HepG2 (cell line): ENCODE data around the gene ULK4. TPM values are rescaled to one million over a fixed set of nuclear protein-coding genes. Genes with fewer than 3 reads are reported as not detected.

Experiments used
- ATAC-seq: fragments of 200-7000 bp; cut with Tn5 transposase; 3 replicates; pipeline ENCODE4 v1.9.1; 2020; ENCODE audit warnings: mild to moderate bottlenecking, moderate library complexity
- BruUV-seq: library from RNA; stranded (reverse); fragments of 400-500 nt; replicated peaks from 2 replicates; lab custom pipeline; 2021; lab: Mats Ljungman, UMichigan
- CTCF ChIA-PET: fragments of 300-600 bp; formaldehyde crosslinking; extraction: SDS; loops from one replicate; lab custom pipeline; 2021; ENCODE audit warnings: low total read pairs, inconsistent platforms, low intra/inter-chr PET ratio; lab: Yijun Ruan, JAX
- POLR2A ChIA-PET: fragments of 350-600 bp; sonication (Branson Sonifier 250); formaldehyde crosslinking; loops from one replicate; lab custom pipeline; 2020; ENCODE audit warnings: antibody characterized with exemption, inconsistent platforms; lab: Yijun Ruan, JAX
- DNase-seq: peaks from one replicate; pipeline ENCODE4 v3.0.0-alpha.2; 2015; ENCODE audit warnings: low spot score
- FAIRE-seq: peaks from 3 replicates; lab custom pipeline; 2011; peaks lifted over from hg19 to GRCh38; lab: Jason Lieb, UNC
- H2AFZ ChIP-seq: one replicate; pipeline ENCODE4 v1.6.1; 2011; ENCODE audit warnings: low read length, inconsistent platforms
- H3K27ac ChIP-seq: fragments of 300-600 bp; 3 replicates; pipeline ENCODE4 v1.8.0; 2011; ENCODE audit warnings: mixed run types, mild to moderate bottlenecking, mixed read lengths, low read length, inconsistent platforms; ENCODE audit not compliant: insufficient read depth; ENCODE audit errors: extremely low read length
- H3K27me3 ChIP-seq, 2 experiments: fragments of 200-600 bp in 1 of 2; 2 replicates in 1 of 2; 3 replicates in 1 of 2; pipeline versions ENCODE4 v1.6.0 to v1.8.0; 2011; ENCODE audit warnings: low read length in 2 of 2, mild to moderate bottlenecking in 2 of 2, moderate library complexity in 2 of 2, inconsistent platforms in 1 of 2; ENCODE audit not compliant: insufficient read depth in 2 of 2, control insufficient read depth in 1 of 2
- H3K36me3 ChIP-seq, 2 experiments: fragments of 200-600 bp in 1 of 2; replicated peaks in 1 of 2; 2 replicates in 1 of 2; 3 replicates in 1 of 2; pipeline versions ENCODE4 v1.5.1 to v1.8.0; 2011; ENCODE audit warnings: low read length in 2 of 2, inconsistent platforms in 1 of 2; ENCODE audit not compliant: insufficient read depth in 2 of 2, control insufficient read depth in 1 of 2
- H3K4me1 ChIP-seq: 2 replicates; pipeline ENCODE4 v1.5.1; 2012; ENCODE audit warnings: low read length, inconsistent platforms; ENCODE audit not compliant: insufficient read depth
- H3K4me2 ChIP-seq: 2 replicates; pipeline ENCODE4 v1.6.0; 2011; ENCODE audit warnings: low read depth, low read length, inconsistent platforms
- H3K4me3 ChIP-seq, 3 experiments: fragments of 200-600 bp in 1 of 3; sonication (generic), shearing (Covaris generic) in 1 of 3; replicated peaks in 1 of 3; 2 replicates each; pipeline ENCODE4 v1.5.1; 2011 to 2016; ENCODE audit warnings: low read length in 3 of 3, inconsistent platforms in 2 of 3, low read depth in 2 of 3, mild to moderate bottlenecking in 2 of 3, control low read depth in 1 of 3, mixed read lengths in 1 of 3; ENCODE audit not compliant: insufficient read depth in 1 of 3
- H3K79me2 ChIP-seq: one replicate; pipeline ENCODE4 v1.6.1; 2011; ENCODE audit warnings: low read length, inconsistent platforms; ENCODE audit not compliant: insufficient read depth
- H3K9ac ChIP-seq: 2 replicates; pipeline ENCODE4 v1.6.0; 2011; ENCODE audit warnings: mild to moderate bottlenecking, low read depth, low read length, inconsistent platforms; ENCODE audit not compliant: insufficient read depth
- H3K9me3 ChIP-seq: 2 replicates; pipeline ENCODE4 v1.5.1; 2012; ENCODE audit warnings: mild to moderate bottlenecking, low read length
- H4K20me1 ChIP-seq: 2 replicates; pipeline ENCODE4 v1.6.0; 2011; ENCODE audit warnings: inconsistent platforms, mild to moderate bottlenecking, low read length, moderate library complexity; ENCODE audit not compliant: insufficient read depth
- ARID5B ChIP-seq: IDR thresholded peaks from 2 replicates; pipeline ENCODE4 v1.4.0; 2020; ENCODE audit warnings: mild to moderate bottlenecking, missing genetic modification reagents
- CC2D1A ChIP-seq: sonication (generic); formaldehyde crosslinking; IDR thresholded peaks from 2 replicates; pipeline ENCODE4 v1.8.1; 2023; ENCODE audit warnings: mild to moderate bottlenecking, missing genetic modification reagents
- FOXC1 ChIP-seq: sonication (generic); formaldehyde crosslinking; IDR thresholded peaks from 2 replicates; pipeline ENCODE4 v1.8.0; 2022; ENCODE audit warnings: mild to moderate bottlenecking, missing genetic modification reagents, borderline replicate concordance
- HES4 ChIP-seq: sonication (generic); formaldehyde crosslinking; IDR thresholded peaks from 2 replicates; pipeline ENCODE4 v1.9.0; 2021; ENCODE audit warnings: mild to moderate bottlenecking, missing genetic modification reagents, borderline replicate concordance
- HIC2 ChIP-seq: sonication (generic); formaldehyde crosslinking; IDR thresholded peaks from 2 replicates; pipeline ENCODE4 v1.9.0; 2022; ENCODE audit warnings: low read depth, missing genetic modification reagents
- HNRNPH1 ChIP-seq: fragments of 200-400 bp; formaldehyde crosslinking; optimal IDR thresholded peaks from 2 replicates; pipeline ENCODE3; 2017; ENCODE audit warnings: mild to moderate bottlenecking, low read depth, low read length
- KDM4B ChIP-seq: sonication (generic); formaldehyde crosslinking; IDR thresholded peaks from 2 replicates; pipeline ENCODE4 v1.4.0; 2020; ENCODE audit warnings: missing genetic modification reagents
- PAX8 ChIP-seq: sonication (generic); formaldehyde crosslinking; IDR thresholded peaks from 2 replicates; pipeline ENCODE4 v1.8.0; 2022; ENCODE audit warnings: mild to moderate bottlenecking, missing genetic modification reagents, borderline replicate concordance
- PRPF4 ChIP-seq: fragments of 200-400 bp; formaldehyde crosslinking; IDR thresholded peaks from 2 replicates; pipeline ENCODE4 v1.6.1; 2016; ENCODE audit warnings: low read length, low read depth; ENCODE audit not compliant: poor library complexity, severe bottlenecking
- RBAK ChIP-seq: sonication (generic); formaldehyde crosslinking; IDR thresholded peaks from 2 replicates; pipeline ENCODE4 v1.5.1; 2020; ENCODE audit warnings: mild to moderate bottlenecking, missing genetic modification reagents
- RFX3 ChIP-seq: IDR thresholded peaks from 2 replicates; pipeline ENCODE4 v1.6.1; 2016; ENCODE audit warnings: missing biosample characterization, missing genetic modification reagents
- SOX13 ChIP-seq, 3 experiments: fragments of 450-650 bp in 1 of 3; sonication (generic) in 1 of 3; formaldehyde crosslinking in 1 of 3; IDR thresholded peaks in 2 of 3; conservative IDR thresholded peaks in 1 of 3; 2 replicates each; pipeline versions ENCODE4 v1.5.0 to v1.6.1; 2016 to 2020; ENCODE audit warnings: antibody characterized with exemption in 1 of 3, mild to moderate bottlenecking in 1 of 3, missing compliant biosample characterization in 1 of 3, missing genetic modification reagents in 1 of 3, moderate library complexity in 1 of 3
- TEAD3 ChIP-seq: optimal IDR thresholded peaks from 2 replicates; pipeline ENCODE3; 2016; ENCODE audit warnings: borderline replicate concordance
- ZNF512B ChIP-seq: sonication (generic); formaldehyde crosslinking; IDR thresholded peaks from 2 replicates; pipeline ENCODE4 v1.5.1; 2020; ENCODE audit warnings: missing genetic modification reagents, mild to moderate bottlenecking, borderline replicate concordance
- ZNF644 ChIP-seq: IDR thresholded peaks from 2 replicates; pipeline ENCODE4 v1.6.1; 2016; ENCODE audit warnings: low read depth
- ZNF773 ChIP-seq: sonication (generic); formaldehyde crosslinking; IDR thresholded peaks from 2 replicates; pipeline ENCODE4 v1.4.0; 2020; ENCODE audit warnings: missing genetic modification reagents, borderline replicate concordance
- ZNF780A ChIP-seq: sonication (generic); formaldehyde crosslinking; IDR thresholded peaks from 2 replicates; pipeline ENCODE4 v1.8.0; 2022; ENCODE audit warnings: mild to moderate bottlenecking, missing genetic modification reagents, moderate library complexity
- WGBS: methylation state at CpG from one replicate; pipeline ENCODE4 v1.1.6; 2017; ENCODE audit warnings: low lambda C conversion rate; 5-methylcytosine and 5-hydroxymethylcytosine counted together
- in situ Hi-C: cut with HindIII; loops from 2 replicates; pipeline ENCODE4 v1.10.0; 2017; ENCODE audit warnings: low pct_unique_long_range_greater_than_20kb; ENCODE audit not compliant: extremely low pct_ligation_motif_present
- intact Hi-C: fragments of 100-400 bp; cut with micrococcal nuclease; formaldehyde crosslinking; loops from one replicate; pipeline ENCODE4 v1.10.0; 2022; ENCODE audit not compliant: unreplicated experiment
- polyA plus RNA-seq, 8 experiments: library from polyadenylated mRNA; depleted of rRNA in 3 of 8; stranded (reverse) in 7 of 8; unstranded in 1 of 8; fragments of >200 nt; fragmentation: Illumina TruSeq in 4 of 8; extraction: Trizol in 4 of 8; gene quantifications; 2 replicates each; pipeline versions ENCODE4 v1.2.1 to v1.2.3, GENCODE V29; 2011 to 2016; ENCODE audit warnings: low read depth in 4 of 8, missing spikeins in 1 of 8, mixed read lengths in 1 of 8; ENCODE audit not compliant: insufficient read depth in 1 of 8
- total RNA-seq, 5 experiments: library from RNA; depleted of rRNA; stranded (reverse); fragments of >200 nt; fragmentation: Illumina TruSeq; extraction: Trizol; gene quantifications; 2 replicates each; pipeline ENCODE4 v1.2.3, GENCODE V29; 2016; ENCODE audit warnings: low read depth in 1 of 5

ULK4 gene
- total and polyA plus RNA-seq, 2 of the 13 experiments (the other 11 are each of a cell fraction or from before 2014, with no cell fraction given), result 6.7 to 11.8 TPM

- no peak overlapping the region for H3K4me2 ChIP-seq
- no peak overlapping the region for H3K4me3 ChIP-seq
- POLR2A ChIA-PET, result no interaction called here
- H3K4me1 ChIP-seq, result peaks cover 29% of the 10 kb centered on the region
- H4K20me1 ChIP-seq, result no peaks in the 10 kb centered on the region
- no peak for FAIRE-seq
- BruUV-seq, result no TSS peak
- no peaks in the 10 kb centered on the region for H3K36me3 ChIP-seq
- 65% methylated on average over 3 of the region's 3 CpGs for WGBS
- CTCF ChIA-PET, result no interaction called here
- intact Hi-C loops (no loop called here), in situ Hi-C loops (no loop called here)
- no peaks in the 10 kb centered on the region for H3K27me3 ChIP-seq
- H3K9ac ChIP-seq, result no peak overlapping the region
- no peaks in the 10 kb centered on the region for H3K9me3 ChIP-seq
- no peak overlapping the region for H3K27ac ChIP-seq
- no peak overlapping the region for H2AFZ ChIP-seq
- no peak; the same call in 2 of the 3 replicates for ATAC-seq
- no peaks in the 10 kb centered on the region for H3K79me2 ChIP-seq
- DNase-seq, result peak; percentile 79
- TF ChIP-seq ZNF512B, result no peak
- no peak for TF ChIP-seq RBAK (CRISPR knock-in tag)
- no peak for TF ChIP-seq SOX13 (IDR thresholded peaks at IDR 0.05)
- TF ChIP-seq SOX13 (CRISPR knock-in tag; conservative IDR thresholded peaks at IDR 0.05 in 1 of 2, IDR thresholded peaks at IDR 0.05 in 1 of 2), result 0 out of 4 replicates have a peak, but pooled peaks of 1 of the 2 experiments have one; percentile 14
- no peak for TF ChIP-seq ZNF780A
- TF ChIP-seq HNRNPH1, result no peak
- TF ChIP-seq HES4 (CRISPR knock-in tag), result no peak
- TF ChIP-seq PAX8 (CRISPR knock-in tag), result no peak
- no peak for TF ChIP-seq ZNF773
- TF ChIP-seq CC2D1A (CRISPR knock-in tag), result no peak
- TF ChIP-seq RFX3 (CRISPR knock-in tag), result peak; percentile 47; the same call in 1 of the 2 replicates
- TF ChIP-seq TEAD3 (CRISPR knock-in tag), result peak; percentile 67
- no peak for TF ChIP-seq PRPF4
- no peak for TF ChIP-seq HIC2 (CRISPR knock-in tag)
- TF ChIP-seq FOXC1 (CRISPR knock-in tag), result no peak
- peak; percentile 89 for TF ChIP-seq ZNF644
- TF ChIP-seq ARID5B (CRISPR knock-in tag), result peak; percentile 32; the same call in 1 of the 2 replicates
- TF ChIP-seq KDM4B, result no peak
These were observed 280.4 kb downstream of the ULK4 start for GRCh38 chr3:41681479-41681878.
